ENCODE results near the gene CAMKV. TPM values are rescaled to one million over a fixed set of nuclear protein-coding genes. Genes with fewer than 3 reads are reported as not detected.

Gene CAMKV
- total RNA-seq, 1 experiment from 2014 or later: 0.20 TPM

DNA sequence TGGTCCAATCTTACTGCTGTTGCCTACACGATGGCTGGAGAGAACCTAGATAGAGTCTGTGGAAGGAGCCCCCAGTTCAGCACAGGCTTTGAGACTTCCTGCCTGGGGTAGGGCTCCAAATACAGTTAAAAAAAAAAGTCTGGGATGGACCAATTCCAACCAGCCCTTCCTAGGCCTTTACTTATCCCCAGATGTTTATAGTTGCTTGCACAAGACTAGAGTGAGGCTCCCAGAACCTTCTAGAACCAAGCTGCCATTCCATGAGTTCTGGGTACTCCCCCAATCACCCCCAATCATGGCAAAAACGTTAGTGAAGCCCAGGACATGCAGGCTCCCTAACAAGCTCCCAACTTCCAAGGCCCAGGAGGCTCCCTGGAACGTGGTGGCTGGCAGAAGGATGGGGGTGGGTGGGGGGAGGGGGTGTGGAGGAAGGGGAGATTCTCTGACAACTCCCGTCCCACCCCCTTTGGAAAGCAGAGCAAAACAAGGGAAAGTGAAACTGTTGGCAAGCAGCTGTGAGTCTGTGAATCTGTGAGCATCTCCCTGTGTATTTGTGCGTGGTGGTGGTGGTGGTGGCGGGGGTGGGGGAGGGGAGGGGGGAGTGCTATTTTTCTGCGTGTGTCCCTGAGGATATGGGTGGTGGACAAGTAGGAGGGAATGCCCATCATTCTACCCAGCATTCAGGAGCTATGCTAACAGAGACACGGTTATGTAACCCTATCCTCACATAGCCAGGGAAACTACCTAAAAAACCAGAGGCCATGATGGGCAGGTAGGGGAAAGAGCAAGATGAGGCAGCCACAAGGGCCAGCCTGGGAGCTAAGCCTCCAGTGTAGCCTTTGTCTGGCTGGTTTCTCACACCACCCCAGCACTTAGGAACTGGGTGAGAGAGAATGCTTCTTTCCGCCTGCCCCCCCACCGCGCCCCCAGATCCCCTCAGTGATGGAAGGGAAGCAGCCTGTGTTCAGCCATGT, 31.9 kb upstream of the CAMKV start:
- no peaks in the 10 kb centered on the region for H3K27me3 ChIP-seq
- no peaks in the 10 kb centered on the region for H3K9me3 ChIP-seq
- no peak overlapping the region for H3K4me3 ChIP-seq
- H3K36me3 ChIP-seq: no peaks in the 10 kb centered on the region
- DNase-seq: peak; percentile 18

DNA sequence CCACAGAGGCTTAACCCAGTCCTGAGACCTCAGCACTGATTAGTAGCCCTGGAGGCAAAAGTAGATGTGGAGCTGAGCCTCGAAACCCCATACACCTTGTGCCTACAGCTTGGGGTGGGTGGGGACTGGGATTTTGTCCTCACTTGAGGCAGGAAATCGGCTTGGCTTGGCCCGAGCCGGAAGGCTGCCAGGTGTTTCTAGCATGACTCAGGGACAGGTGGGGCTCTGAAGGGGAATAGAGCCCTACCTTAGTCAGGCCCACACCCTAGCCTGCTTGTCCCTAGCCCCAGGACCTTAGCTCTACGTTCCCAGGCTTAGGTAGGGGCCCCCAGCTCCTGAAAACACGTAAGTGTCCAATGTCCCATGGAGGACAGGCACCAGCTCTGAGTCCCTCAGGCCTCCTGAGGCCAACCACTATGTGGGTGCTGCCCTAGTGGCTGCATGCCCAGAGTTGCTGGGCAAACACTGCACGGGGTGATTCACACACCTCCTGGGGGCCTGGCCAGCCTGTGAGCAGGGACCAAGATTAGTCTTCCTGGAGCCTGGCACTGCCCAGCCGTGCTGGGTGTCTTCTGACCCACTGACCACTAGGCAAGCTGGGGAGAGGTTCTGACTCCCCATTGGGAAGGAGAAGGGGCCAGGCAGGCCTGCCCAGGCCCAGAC, 30.9 kb upstream of the CAMKV start:
- no peaks in the 10 kb centered on the region for H3K27me3 ChIP-seq
- peak; percentile 95 for DNase-seq
- H3K36me3 ChIP-seq: no peaks in the 10 kb centered on the region
- H3K4me3 ChIP-seq: no peak overlapping the region
- no peaks in the 10 kb centered on the region for H3K9me3 ChIP-seq

DNA sequence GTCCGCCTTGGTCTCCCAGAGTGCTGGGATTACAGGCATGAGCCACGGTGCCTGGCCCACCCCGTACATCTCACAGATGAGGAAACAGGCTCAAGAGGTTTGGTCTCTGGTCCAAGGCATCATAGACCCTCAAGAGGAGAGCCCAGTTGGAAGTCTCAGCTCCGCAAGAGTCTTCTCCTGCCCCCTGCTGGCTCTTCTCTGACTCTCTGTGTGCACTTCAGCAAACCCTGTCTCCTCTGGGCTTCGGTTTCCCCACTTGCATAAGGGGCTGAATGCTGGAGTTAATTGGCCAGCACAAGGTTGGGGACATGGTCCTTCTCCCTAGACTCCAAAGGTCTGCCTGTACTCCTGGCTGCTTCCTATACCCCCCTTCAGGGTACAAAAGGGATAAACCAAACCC, 30.1 kb upstream of the CAMKV start:
- Histone ChIP-seq H3K36me3 (no peaks in the 10 kb centered on the region), H3K4me3 (no peak overlapping the region), H3K27me3 (no peaks in the 10 kb centered on the region), H3K9me3 (no peaks in the 10 kb centered on the region)
- no peak for DNase-seq

DNA sequence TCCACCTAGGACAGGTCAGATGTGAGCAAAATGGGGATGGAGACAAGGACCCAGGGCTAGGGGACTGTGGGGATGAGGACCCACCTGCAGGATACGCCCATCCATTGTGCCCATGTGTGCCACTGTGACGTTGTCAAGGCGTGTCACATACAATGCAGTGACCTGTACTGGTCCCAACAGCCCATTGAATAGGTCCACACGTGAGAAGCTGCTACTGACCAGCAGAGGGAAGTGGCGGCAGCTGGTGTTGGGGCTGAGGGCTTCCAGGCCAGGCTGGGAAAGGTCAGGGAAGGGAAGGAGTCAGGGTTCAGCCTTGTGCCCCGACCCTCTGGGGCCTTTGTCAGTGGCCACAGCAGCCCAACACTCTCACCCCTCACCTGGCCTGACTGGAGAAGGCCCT, 29.3 kb upstream of the CAMKV start:
- no peaks in the 10 kb centered on the region for H3K9me3 ChIP-seq
- no peaks in the 10 kb centered on the region for H3K36me3 ChIP-seq
- no peak overlapping the region for H3K4me3 ChIP-seq
- H3K27me3 ChIP-seq: no peaks in the 10 kb centered on the region
- DNase-seq: no peak

DNA sequence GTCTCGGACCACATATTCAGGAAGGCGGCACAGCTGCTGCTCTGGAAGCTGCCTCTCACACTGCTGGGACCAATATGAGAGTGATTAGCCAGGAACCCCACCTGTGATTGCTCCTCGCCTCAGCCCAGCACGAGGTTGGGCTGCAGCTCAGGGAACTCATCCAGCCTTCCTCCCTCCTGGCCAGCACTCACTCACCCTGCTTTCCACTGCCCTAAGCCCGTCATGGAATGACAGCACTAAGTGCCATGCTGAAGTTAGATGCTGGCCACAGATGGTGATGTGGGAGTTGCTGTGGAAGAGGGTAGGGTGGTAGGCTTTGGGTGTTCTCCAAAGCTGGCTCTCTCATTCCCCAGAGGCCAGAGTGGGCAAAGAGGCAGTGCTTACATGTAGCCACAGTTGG, 26.6 kb upstream of the CAMKV start:
- no peaks in the 10 kb centered on the region for H3K9me3 ChIP-seq
- no peaks in the 10 kb centered on the region for H3K27me3 ChIP-seq
- H3K4me3 ChIP-seq: no peak overlapping the region
- no peaks in the 10 kb centered on the region for H3K36me3 ChIP-seq
- no peak for DNase-seq

DNA sequence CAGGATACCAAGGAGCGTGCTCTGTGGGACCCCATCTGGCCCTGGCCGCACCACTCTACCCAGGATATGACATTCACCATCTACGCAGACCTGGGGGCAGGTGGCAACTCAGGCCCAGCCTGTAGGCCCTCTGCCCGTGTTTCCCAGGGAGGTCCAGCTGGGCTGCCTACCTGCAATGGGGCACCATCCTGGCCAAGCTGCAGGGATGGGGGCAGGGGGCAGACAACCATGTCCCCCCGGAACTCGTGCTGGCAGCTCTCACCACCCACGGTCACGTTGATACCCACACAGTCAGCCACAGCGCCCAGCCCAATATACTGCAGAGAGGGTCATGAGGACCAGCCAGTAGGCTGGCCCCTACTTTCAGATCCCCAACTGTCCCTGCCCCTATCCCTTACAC, 26.1 kb upstream of the CAMKV start:
- Histone ChIP-seq H3K27me3 (no peaks in the 10 kb centered on the region), H3K36me3 (no peaks in the 10 kb centered on the region), H3K9me3 (no peaks in the 10 kb centered on the region), H3K4me3 (no peak overlapping the region)
- DNase-seq: no peak

DNA sequence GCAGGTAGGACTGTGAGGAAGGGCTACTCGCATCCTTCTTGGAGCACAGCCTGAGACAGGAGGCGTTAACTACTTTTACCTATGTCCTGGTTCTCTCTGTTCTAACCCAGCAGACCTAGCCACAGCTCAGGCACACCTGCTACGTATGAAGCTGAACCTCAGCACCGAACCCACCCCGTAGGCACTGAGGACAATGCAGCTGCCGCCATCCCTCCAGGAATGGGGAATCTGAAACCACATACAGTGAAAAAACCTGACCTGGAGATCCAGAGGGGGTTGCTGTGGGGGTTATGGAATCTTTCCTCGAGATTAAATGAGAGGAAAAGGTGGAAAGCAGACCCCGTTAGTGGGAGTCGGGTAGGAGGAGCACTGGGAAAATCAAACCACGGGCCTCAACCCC, 19.6 kb upstream of the CAMKV start:
- H3K4me3 ChIP-seq: no peak overlapping the region
- no peaks in the 10 kb centered on the region for H3K27me3 ChIP-seq
- no peaks in the 10 kb centered on the region for H3K36me3 ChIP-seq
- no peaks in the 10 kb centered on the region for H3K9me3 ChIP-seq
- no peak for DNase-seq

DNA sequence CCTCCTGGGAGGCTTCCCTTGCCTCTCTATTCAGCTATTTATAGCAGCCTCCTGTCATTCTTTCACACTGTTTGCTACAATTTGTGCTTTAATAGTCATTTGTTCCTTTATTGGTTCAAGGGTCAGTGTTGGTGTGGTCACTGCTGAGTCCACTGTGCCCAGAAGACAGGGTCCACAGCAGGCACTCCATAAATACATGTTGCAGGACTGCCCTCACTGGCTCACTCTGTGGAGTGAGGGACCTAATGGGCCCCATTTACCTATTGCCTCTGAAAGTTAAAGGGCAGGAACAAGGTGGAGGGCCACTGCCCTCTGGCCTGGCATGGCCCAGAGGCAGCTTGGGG, 17.2 kb upstream of the CAMKV start:
- DNase-seq: no peak
- H3K27me3 ChIP-seq: no peaks in the 10 kb centered on the region
- H3K9me3 ChIP-seq: no peaks in the 10 kb centered on the region
- no peaks in the 10 kb centered on the region for H3K36me3 ChIP-seq
- H3K4me3 ChIP-seq: no peak overlapping the region

DNA sequence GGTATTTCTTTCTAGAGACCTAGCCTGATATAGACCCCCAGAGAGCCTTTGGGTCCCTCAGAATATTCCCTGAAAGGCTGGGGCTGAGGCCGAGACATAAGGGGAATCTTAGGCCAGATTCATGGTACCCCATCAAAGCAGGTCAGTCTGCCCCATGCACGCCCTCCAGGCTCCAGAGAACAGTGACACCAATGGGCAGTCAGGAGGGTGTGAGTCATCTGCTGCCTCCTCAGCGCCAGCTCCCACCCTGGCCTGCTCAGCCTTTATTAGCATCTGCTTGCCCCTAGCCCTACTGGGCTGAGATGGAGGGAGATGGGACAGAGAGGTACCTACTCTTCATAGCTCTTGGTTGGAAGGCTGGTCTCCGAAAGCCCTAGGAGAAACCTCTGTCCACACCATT, 14.3 kb upstream of the CAMKV start:
- Histone ChIP-seq H3K4me3 (no peak overlapping the region), H3K36me3 (no peaks in the 10 kb centered on the region), H3K9me3 (no peaks in the 10 kb centered on the region), H3K27me3 (no peaks in the 10 kb centered on the region)
- no peak for DNase-seq

DNA sequence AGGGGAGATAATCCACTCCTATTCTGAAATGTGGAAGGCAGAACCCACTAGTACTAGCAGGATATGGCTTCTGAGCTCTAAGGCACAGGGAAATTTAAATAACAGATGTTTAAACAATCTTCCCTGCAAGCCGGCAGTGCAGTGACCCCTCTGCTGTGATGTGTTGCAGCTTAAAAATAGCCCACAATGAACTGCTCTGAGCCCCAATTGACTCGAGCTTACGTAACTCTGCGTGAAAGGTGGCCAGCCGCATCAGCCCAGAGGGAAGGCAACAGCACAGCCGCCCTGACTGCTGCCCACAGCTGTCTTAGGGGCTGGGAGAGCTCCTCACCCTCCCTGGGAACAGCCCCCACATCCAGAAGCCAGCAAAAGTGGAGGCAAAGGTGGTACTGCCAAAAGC, 12.5 kb upstream of the CAMKV start:
- Histone ChIP-seq H3K36me3 (no peaks in the 10 kb centered on the region), H3K4me3 (no peak overlapping the region), H3K9me3 (no peaks in the 10 kb centered on the region), H3K27me3 (no peaks in the 10 kb centered on the region)
- DNase-seq: no peak

DNA sequence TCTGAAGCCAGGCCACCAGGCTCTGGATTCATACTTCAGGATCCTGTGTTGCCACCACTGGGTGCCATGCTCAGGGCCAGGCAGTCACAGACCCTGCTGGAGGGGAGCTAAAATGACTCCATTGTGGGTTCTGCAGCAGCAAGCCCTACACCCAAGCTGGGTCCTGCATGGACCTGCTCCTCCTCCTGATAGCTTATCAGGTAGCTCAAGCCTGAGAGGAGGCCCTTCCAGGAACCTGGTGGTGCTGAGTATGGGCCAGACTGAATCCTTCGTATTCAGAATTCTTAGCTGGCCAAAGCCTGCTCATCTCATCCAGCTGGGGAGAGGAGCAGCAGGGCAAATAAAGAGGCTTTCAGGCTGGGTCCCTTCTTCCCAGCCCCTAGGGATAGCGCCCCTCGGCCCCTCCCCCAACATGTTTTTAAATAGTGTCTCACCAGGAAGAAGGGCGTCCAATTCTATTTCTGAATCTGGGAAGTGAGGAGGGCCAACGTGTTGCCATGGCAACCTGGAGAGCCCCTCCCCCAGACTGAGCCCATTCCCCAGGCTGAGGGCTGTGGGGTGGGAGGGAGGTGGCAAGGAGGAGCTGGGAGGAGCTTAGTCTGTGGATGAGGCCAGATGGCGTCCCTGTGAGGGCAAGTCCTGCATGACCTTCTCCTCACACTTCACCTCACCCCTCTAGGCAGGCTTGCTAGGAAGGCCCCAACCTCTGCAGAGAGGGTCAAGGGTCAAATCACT, 11.0 kb upstream of the CAMKV start:
- Histone ChIP-seq H3K4me3 (no peak overlapping the region), H3K27me3 (no peaks in the 10 kb centered on the region), H3K9me3 (no peaks in the 10 kb centered on the region), H3K36me3 (no peaks in the 10 kb centered on the region)
- no peak for DNase-seq

DNA sequence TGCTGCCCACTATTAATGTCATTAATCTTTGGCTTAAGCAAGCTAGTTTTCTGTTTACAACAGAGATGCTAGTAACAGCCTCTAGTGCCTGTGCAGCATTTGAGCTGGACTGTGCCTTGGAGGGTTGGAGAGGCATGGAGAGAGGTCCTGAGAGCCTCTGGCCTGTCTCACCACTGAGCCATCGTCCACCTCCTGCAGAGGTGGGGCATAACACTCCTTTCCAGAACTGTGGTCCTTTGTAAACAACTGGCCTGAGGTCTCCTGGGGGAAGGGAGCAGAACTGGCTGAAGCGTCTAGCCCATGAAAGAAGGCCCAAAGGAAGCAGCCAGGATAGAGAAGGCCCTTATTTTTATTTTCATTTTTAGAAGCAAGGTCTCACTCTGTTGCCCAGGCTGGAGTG, 10.0 kb upstream of the CAMKV start:
- H3K36me3 ChIP-seq: no peaks in the 10 kb centered on the region
- no peaks in the 10 kb centered on the region for H3K9me3 ChIP-seq
- H3K4me3 ChIP-seq: no peak overlapping the region
- no peak for DNase-seq
- no peaks in the 10 kb centered on the region for H3K27me3 ChIP-seq

DNA sequence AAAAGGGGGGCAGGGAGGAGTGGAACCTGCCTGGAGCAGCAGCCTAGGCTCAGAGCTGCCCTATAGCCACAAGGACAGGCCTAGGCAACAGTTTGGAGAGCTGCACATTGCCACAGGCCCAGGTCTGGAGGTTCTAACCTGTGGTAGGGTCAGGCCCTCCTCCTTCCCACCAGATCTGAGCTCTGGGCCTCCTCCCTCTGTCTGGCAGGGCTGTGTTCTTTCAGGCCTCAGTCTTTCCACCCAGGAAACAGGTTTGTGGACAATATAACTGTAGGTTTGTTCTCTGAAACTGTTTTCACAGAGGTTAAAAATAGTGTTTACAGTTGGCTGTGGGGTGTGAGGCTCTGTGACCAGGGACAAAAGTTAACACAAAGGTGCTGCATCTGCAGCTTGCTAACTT, 9.0 kb upstream of the CAMKV start:
- no peaks in the 10 kb centered on the region for H3K36me3 ChIP-seq
- no peak for DNase-seq
- no peaks in the 10 kb centered on the region for H3K27me3 ChIP-seq
- H3K4me3 ChIP-seq: no peak overlapping the region
- H3K9me3 ChIP-seq: no peaks in the 10 kb centered on the region

DNA sequence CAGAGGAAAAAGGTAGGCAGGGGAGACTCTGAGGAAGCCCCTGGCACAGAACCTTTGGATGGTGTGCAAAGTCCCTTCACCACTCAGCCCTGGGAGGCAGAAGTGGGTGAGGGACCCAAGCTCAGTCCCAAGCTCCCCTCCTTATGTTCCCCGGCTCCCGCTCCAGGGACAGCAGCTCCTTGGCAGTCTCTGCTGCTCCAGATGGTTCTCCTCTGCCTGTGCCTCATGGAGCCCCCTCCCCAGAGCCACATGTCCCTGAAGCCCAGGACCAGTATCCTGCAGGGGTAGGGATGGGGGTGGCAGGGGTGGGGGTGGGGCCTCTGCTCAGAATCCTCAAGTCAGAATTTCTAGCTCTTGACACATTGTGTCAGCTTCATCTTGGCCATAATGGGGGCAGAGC, 8.0 kb upstream of the CAMKV start:
- DNase-seq: no peak
- Histone ChIP-seq H3K27me3 (no peaks in the 10 kb centered on the region), H3K4me3 (no peak overlapping the region), H3K9me3 (no peaks in the 10 kb centered on the region), H3K36me3 (no peaks in the 10 kb centered on the region)

DNA sequence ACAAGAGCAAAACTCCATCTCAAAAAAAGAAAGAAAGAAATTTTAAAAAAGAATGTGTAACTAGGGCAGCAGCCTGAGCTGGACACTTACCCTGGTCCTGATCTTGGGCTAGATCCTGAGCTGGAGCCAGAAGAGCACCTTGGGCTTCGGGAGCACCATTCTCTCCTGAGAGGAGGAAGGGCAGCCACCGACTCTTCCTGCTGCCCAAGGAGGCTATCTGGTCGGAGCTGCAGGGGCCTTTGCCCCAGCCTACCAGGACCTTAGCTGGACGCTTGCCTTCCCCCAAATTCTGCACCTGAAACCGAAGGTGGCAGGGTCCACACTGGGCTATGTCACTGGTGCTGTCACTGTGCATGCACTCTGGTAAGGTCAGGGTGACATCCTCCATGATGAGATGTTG, 6.9 kb upstream of the CAMKV start:
- DNase-seq: no peak
- Histone ChIP-seq H3K36me3 (no peaks in the 10 kb centered on the region), H3K9me3 (no peaks in the 10 kb centered on the region), H3K4me3 (no peak overlapping the region), H3K27me3 (no peaks in the 10 kb centered on the region)

DNA sequence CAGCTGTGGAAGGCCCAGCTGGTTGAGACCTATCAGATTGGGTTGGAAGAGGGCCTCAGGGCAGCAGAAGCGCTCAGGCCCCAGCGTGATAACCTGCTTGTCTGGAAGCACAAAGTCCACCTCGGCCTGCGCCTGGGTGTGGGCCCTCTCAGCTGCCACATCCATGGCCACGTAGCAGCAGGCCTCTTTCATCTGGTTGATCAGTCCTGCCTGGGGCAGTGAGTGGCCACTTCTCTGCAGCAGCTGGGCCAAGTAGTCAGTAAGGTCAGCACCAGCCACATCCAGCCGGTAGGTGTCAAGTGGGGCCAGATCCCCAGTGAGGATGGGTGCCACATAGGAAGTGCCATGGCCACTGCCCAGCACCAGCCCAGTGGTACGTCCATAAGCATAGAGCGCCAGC, 3.9 kb upstream of the CAMKV start:
- no peak for DNase-seq
- Histone ChIP-seq H3K27me3 (no peaks in the 10 kb centered on the region), H3K9me3 (no peaks in the 10 kb centered on the region), H3K36me3 (no peaks in the 10 kb centered on the region), H3K4me3 (no peak overlapping the region)

DNA sequence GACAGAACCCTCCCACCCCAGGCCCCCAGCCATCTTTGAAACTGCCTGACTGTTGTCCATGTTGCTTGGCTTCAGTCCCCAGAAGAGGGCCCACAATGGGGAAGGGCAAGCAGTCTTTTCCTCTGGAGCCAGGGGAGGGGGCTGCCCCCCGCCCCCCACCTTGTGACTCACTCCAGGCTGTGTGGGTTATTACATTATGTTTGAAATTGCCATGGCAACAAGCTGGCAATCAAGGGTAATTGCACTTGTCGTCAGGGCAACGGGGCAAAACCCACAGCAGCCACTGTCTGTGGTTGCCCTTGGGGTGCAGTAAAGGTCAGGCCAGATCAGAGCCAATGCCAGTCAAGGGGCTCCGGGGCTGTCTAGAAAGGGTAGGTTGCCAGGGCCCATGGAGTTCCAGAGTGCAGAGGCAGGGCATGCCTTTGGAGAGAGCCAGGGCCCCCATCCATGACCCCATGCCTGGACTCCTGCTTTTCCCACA, 3.1 kb upstream of the CAMKV start:
- no peak for DNase-seq
- Histone ChIP-seq H3K36me3 (no peaks in the 10 kb centered on the region), H3K4me3 (no peak overlapping the region), H3K27me3 (no peaks in the 10 kb centered on the region), H3K9me3 (no peaks in the 10 kb centered on the region)

Measured in MG63 (cell line).